ENCODE measurements around the gene ERN1.

GRCh38 chr17:64094412-64094811 is 35.5 kb downstream of the ERN1 start:
- TF ChIP-seq POLR2AphosphoS5 (IDR thresholded peaks at IDR 0.05), result no peak
- no peak for TF ChIP-seq CTCF (IDR thresholded peaks at IDR 0.05)
- no peak for TF ChIP-seq POLR2A (IDR thresholded peaks at IDR 0.05)
- TF ChIP-seq EP300 (IDR thresholded peaks at IDR 0.05; ENCODE audit: low read depth), result no peak
